ENCODE measurements around the gene NUDT4B.
"Not testable (repeated sequence)": the region's sequence is repeated elsewhere in the genome, so short reads cannot be mapped to it uniquely, and the experiment has no call there.

NUDT4B gene

DNA sequence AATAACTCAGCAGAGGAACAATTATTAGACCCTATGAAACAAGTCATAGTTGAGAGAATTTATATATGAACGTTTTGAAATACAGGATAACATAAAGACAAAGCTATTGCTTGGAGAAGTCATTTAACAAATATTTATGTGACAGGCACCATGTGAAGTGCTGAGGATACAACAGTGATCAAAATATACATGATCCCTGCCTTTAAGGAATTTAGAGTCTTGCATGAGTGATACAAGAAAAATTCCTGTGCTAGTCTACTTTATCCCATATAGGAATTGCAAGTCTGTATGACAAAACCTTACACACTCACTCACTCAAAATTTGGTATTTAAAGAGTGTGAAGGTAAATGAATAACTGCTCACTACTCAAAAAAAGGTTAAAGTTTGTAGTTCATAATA lies 25.5 kb downstream of the NUDT4B start:
- in situ Hi-C loops (cut with HindIII; ENCODE audit: low pct_ligation_motif_present, low pct_unique_long_range_greater_than_20kb, low sequenced_read_pairs); DNase-seq: not testable (repeated sequence)

DNA sequence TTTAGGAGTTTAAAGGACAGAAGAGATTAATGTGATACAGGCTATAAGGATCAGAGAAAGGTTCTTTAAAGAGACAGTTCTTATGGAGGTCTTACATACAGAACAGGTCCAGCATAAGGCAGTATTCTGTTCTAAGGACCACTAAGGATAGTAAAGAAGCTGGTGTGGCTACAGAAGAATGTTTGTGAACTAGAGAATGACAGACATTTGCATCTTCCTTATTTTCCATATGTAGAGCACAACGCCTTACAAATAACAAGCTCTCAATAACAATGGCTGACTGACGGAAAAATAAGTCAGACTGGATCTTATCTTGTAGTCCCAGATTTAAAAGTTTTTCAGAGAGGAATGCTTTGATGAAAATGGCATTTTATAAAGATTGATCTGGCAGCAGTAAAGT lies 26.7 kb downstream of the NUDT4B start:
- DNase-seq; in situ Hi-C loops (cut with HindIII; ENCODE audit: low pct_ligation_motif_present, low pct_unique_long_range_greater_than_20kb, low sequenced_read_pairs): not testable (repeated sequence)

DNA sequence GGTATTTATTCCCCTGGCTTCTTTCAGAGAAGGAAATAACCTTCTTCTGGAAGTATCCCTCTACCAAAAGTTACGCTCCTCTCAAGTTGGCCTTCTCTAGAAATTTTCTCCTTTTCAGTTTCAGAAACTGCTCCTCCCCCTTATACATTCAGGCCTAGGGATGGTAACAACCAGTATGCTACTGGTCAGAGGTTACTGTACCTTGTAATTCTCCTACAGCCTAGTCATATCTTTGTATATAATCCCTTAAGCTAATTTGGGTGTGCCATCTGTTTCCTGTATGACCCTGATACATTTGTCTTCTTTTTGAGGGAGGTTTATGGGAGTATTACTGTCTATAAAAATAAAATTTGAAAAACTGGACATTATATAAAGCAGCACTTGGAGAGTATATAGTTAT lies 29.1 kb downstream of the NUDT4B start:
- in situ Hi-C loops (cut with HindIII; ENCODE audit: low pct_ligation_motif_present, low pct_unique_long_range_greater_than_20kb, low sequenced_read_pairs) = not testable (repeated sequence)

DNA sequence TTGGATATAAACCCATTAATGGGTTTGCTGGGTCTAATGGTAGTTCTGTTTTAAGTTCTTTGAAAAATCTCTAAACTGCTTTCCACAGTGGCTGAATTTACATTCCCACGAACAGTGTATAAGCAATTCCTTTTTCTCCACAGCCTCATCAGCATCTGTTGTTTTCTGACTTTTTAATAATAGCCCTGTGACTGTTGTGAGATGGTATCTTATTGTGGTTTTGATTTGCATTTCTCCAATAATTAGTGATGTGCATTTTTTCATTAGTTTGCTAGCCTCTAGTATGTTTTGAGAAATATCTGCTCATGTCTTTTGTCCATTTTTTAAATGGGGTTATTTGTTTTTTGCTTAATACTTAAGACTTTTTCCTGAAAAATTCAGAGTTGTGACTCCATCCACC lies 31.8 kb downstream of the NUDT4B start:
- DNase-seq; in situ Hi-C loops (cut with HindIII; ENCODE audit: low pct_ligation_motif_present, low pct_unique_long_range_greater_than_20kb, low sequenced_read_pairs): not testable (repeated sequence)

More for the DNA sequence above, 29.1 kb downstream of the NUDT4B start:
- DNase-seq = not testable (repeated sequence)

DNA sequence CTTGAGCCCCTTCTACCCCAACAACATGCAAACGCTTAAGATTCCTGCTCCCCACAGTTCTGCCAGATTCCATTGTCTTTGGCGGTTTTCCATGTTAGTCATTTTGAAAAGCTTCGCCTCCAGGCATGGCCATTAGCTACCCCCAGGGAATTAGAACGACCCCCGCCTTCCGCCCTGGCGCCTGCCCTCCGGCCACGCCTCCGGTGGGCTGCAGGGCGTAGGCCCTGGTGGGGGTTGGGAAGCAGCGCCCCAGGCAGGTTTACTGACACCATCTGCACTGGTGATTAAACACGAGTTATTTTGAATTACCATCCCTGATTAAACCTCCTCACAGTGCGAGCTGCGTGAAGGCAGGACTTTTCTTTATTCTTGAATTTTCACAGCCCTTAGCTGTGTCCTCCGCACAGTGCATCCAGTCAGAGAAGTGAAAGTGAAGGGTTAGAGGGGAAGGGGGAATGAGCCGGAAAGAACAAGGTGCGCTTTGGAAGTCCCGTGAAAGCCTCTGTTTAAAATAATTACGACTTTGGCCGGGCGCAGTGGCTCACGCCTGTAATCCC lies 43.0 kb downstream of the NUDT4B start:
- DNase-seq; in situ Hi-C loops (cut with HindIII; ENCODE audit: low pct_ligation_motif_present, low pct_unique_long_range_greater_than_20kb, low sequenced_read_pairs): not testable (repeated sequence)

DNA sequence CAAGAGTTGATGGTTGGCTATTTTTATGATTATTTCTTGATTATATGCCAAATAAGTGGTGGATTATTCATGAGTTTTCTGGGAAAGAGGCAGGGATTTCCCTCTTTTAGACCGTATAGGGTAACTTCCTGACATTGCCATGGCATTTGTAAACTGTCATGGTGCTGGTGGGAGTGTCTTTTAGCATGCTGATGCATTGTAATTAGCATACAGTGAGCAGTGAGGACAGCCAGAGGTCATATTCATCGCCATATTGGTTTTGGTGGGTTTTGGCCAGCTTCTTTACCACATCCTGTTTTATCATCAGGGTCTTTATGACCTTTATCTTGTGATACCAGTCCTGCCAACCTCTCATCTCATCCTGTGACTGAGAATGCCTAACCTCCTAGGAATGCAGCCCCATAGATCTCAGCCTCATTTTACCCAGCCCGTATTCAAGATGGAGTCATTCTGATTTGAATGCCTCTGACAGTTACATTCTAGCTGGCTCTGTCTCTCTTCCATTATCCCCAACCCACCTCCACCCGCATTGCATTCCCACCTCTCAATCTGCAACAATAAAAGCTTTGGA lies 45.3 kb downstream of the NUDT4B start:
- DNase-seq; in situ Hi-C loops (cut with HindIII; ENCODE audit: low pct_ligation_motif_present, low pct_unique_long_range_greater_than_20kb, low sequenced_read_pairs): not testable (repeated sequence)

Data from ACHN (cell line).